H1 (cell line): Measurements from ENCODE around the gene TRIM4. TPM values are rescaled to one million over a fixed set of nuclear protein-coding genes. Genes with fewer than 3 reads are reported as not detected.

Experiments
- ASH2L ChIP-seq: fragments of 200-600, 300-600 bp; sonication (generic); IDR thresholded peaks from one replicate; pipeline ENCODE4 v1.7.1; 2017; ENCODE audit warnings: low read length
- BCL11A ChIP-seq, 2 experiments: IDR thresholded peaks; one replicate each; pipeline ENCODE4 v1.6.1; 2011; ENCODE audit warnings: low read depth in 2 of 2, low read length in 2 of 2, mild to moderate bottlenecking in 2 of 2
- CBX8 ChIP-seq: fragments of 300-800, 300-1000 bp; sonication (generic); IDR thresholded peaks from 2 replicates; pipeline ENCODE4 v1.7.1; 2016; ENCODE audit warnings: low read depth, low read length, borderline replicate concordance
- CHD1 ChIP-seq: IDR thresholded peaks from 2 replicates; pipeline ENCODE4 v1.6.1; 2012; ENCODE audit warnings: low read depth, low read length, improper control_type of control experiment
- EGR1 ChIP-seq: IDR thresholded peaks from 2 replicates; pipeline ENCODE4 v1.6.1; 2011; ENCODE audit warnings: low read depth, low read length, borderline replicate concordance
- FOSL1 ChIP-seq: IDR thresholded peaks from 2 replicates; pipeline ENCODE4 v1.6.1; 2011; ENCODE audit warnings: mild to moderate bottlenecking, low read depth, low read length, moderate library complexity; ENCODE audit not compliant: insufficient read depth
- GTF2F1 ChIP-seq: IDR thresholded peaks from 2 replicates; pipeline ENCODE4 v1.6.1; 2012; ENCODE audit warnings: low read depth, low read length, improper control_type of control experiment, borderline replicate concordance
- JUND ChIP-seq: IDR thresholded peaks from 2 replicates; pipeline ENCODE4 v1.6.1; 2011; ENCODE audit warnings: mild to moderate bottlenecking, improper control_type of control experiment, low read length
- KDM1A ChIP-seq: fragments of 200-600, 300-600 bp; sonication (generic); IDR thresholded peaks from 2 replicates; pipeline ENCODE4 v1.7.1; 2016; ENCODE audit warnings: mild to moderate bottlenecking, low read length, borderline replicate concordance
- POLR2A ChIP-seq, 2 experiments: IDR thresholded peaks; 1 replicate in 1 of 2; 2 replicates in 1 of 2; pipeline ENCODE4 v1.6.1; 2011; ENCODE audit warnings: low read depth in 2 of 2, low read length in 2 of 2, mild to moderate bottlenecking in 2 of 2; ENCODE audit errors: control extremely low read depth in 1 of 2
- RNF2 ChIP-seq: fragments of 200-900, 300-1000 bp; sonication (generic); IDR thresholded peaks from 2 replicates; pipeline ENCODE4 v1.7.1; 2016; ENCODE audit warnings: borderline replicate concordance, low read depth, mild to moderate bottlenecking, antibody characterized with exemption, low read length; ENCODE audit not compliant: poor library complexity, severe bottlenecking; ENCODE audit errors: missing control alignments
- SAP30 ChIP-seq: fragments of 300-600 bp; sonication (generic); IDR thresholded peaks from 2 replicates; pipeline ENCODE4 v1.7.1; 2012; ENCODE audit warnings: low read length, moderate library complexity, mild to moderate bottlenecking, inconsistent platforms; ENCODE audit not compliant: insufficient read depth, insufficient replicate concordance
- SIRT6 ChIP-seq: IDR thresholded peaks from one replicate; pipeline ENCODE4 v1.7.1; 2012; ENCODE audit warnings: low read length, inconsistent platforms
- SIX5 ChIP-seq: IDR thresholded peaks from 2 replicates; pipeline ENCODE4 v1.6.1; 2011; ENCODE audit warnings: mild to moderate bottlenecking, low read depth, low read length
- SP1 ChIP-seq: IDR thresholded peaks from 2 replicates; pipeline ENCODE4 v1.6.1; 2011; ENCODE audit warnings: low read depth, low read length
- SRF ChIP-seq: IDR thresholded peaks from 2 replicates; pipeline ENCODE4 v1.6.1; 2011; ENCODE audit warnings: mild to moderate bottlenecking, low read depth, low read length, moderate library complexity
- SUZ12 ChIP-seq: fragments of 200-600 bp; sonication (generic); IDR thresholded peaks from 2 replicates; pipeline ENCODE4 v1.6.1; 2012; ENCODE audit warnings: mild to moderate bottlenecking, inconsistent platforms, low read length, moderate library complexity, mixed read lengths
- polyA plus RNA-seq, 7 experiments: library from polyadenylated mRNA; depleted of rRNA in 3 of 7; stranded (reverse) in 5 of 7; unstranded in 2 of 7; fragments of >200 nt in 5 of 7; fragments of 200-250 nt in 2 of 7; gene quantifications; 1 replicate in 5 of 7; 2 replicates in 1 of 7; 4 replicates in 1 of 7; pipeline versions ENCODE4 v1.2.1 to v1.2.3, GENCODE V29; 2011 to 2013; ENCODE audit warnings: missing spikeins in 2 of 7, mixed read lengths in 2 of 7
- total RNA-seq: library from RNA; stranded (reverse); fragmentation: NEBNext Ultra II Directional; extraction: Animal tissue kit (Norgen Biotek cat#: 25700); gene quantifications from 2 replicates; pipeline ENCODE4 v1.2.1, GENCODE V29; 2021
- TF ChIP-seq, protein P1 (sequence below): IDR thresholded peaks from 2 replicates; pipeline ENCODE4 v1.6.1; 2011; ENCODE audit warnings: low read length, improper control_type of control experiment
- TF ChIP-seq, protein P2 (sequence below): IDR thresholded peaks from 2 replicates; pipeline ENCODE4 v1.6.1; 2011; ENCODE audit warnings: low read depth, mild to moderate bottlenecking, low read length; ENCODE audit not compliant: insufficient read depth
- TF ChIP-seq, protein P3 (sequence below): IDR thresholded peaks from 2 replicates; pipeline ENCODE4 v1.6.1; 2012; ENCODE audit warnings: inconsistent platforms
- TF ChIP-seq, protein P4 (sequence below): IDR thresholded peaks from 2 replicates; pipeline ENCODE4 v1.6.1; 2012; ENCODE audit warnings: low read length, inconsistent platforms

The TRIM4 gene
- total and polyA plus RNA-seq, 2 of the 8 experiments (the other 6 are each of a cell fraction or from before 2014, with no cell fraction given): 0.03 to 7.3 TPM

DNA sequence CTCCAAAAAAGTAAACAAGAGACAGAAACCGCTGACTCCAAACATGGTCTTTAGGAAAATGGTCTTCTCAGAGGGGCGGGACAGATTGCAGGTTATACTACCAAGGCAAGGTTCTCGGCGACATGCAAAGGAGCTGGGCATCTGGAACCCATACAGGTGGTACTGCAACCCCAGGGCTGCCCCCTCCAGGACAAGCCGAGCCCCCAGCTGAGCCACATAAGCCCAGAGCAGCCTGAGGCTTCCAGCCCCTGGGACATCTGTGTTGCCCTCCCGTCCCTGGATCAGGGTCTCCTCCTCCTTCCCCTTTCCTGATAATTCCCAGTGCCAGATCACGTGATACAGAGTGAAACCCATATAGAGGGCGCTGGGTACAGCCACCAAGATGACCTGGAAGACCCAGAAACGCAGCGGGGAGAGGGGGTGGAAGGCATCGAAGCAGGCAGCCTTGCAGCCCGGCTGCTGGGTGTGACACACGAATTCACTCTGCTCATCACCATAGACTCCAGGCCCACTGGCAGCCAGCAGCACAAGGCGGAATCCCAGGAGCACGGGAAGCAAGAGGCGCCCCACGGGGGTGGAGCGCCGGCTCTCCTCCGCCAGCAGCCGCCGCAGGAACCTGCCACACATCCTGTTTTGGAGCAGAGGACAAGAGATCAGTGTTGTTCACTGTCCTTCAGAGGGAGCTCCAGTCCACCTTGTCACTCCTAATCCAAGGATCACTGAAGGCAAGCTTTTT, 9.8 kb upstream of the TRIM4 start, which contains the start of gene GJC3 (continued):
- TF ChIP-seq SP1 (no peak), EGR1 (no peak), FOSL1 (no peak), JUND (no peak), ASH2L (peak; percentile 25), KDM1A (no peak), SIRT6 (no peak), RNF2 (no peak), SAP30 (no peak), CBX8 (no peak), SUZ12 (no peak), POLR2A (IDR thresholded peaks at IDR 0.05; ENCODE audit: control extremely low read depth in 1 of 2, low read depth in 2 of 2, low read length in 2 of 2) (peak in 1 of 2 experiments; percentile 40; a peak in 1 of 3 replicates), CHD1 (no peak), SRF (no peak), SIX5 (no peak), BCL11A (IDR thresholded peaks at IDR 0.05; ENCODE audit: low read depth in 2 of 2, low read length in 2 of 2) (no peak), GTF2F1 (no peak)
- TF ChIP-seq, protein P1, sequence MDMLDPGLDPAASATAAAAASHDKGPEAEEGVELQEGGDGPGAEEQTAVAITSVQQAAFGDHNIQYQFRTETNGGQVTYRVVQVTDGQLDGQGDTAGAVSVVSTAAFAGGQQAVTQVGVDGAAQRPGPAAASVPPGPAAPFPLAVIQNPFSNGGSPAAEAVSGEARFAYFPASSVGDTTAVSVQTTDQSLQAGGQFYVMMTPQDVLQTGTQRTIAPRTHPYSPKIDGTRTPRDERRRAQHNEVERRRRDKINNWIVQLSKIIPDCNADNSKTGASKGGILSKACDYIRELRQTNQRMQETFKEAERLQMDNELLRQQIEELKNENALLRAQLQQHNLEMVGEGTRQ: peak; percentile 63; the same call in 1 of the 2 replicates
- TF ChIP-seq, protein P2, sequence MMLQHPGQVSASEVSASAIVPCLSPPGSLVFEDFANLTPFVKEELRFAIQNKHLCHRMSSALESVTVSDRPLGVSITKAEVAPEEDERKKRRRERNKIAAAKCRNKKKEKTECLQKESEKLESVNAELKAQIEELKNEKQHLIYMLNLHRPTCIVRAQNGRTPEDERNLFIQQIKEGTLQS: no peak
- TF ChIP-seq, protein P3, sequence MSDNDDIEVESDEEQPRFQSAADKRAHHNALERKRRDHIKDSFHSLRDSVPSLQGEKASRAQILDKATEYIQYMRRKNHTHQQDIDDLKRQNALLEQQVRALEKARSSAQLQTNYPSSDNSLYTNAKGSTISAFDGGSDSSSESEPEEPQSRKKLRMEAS: peak; percentile 52
- TF ChIP-seq, protein P4, sequence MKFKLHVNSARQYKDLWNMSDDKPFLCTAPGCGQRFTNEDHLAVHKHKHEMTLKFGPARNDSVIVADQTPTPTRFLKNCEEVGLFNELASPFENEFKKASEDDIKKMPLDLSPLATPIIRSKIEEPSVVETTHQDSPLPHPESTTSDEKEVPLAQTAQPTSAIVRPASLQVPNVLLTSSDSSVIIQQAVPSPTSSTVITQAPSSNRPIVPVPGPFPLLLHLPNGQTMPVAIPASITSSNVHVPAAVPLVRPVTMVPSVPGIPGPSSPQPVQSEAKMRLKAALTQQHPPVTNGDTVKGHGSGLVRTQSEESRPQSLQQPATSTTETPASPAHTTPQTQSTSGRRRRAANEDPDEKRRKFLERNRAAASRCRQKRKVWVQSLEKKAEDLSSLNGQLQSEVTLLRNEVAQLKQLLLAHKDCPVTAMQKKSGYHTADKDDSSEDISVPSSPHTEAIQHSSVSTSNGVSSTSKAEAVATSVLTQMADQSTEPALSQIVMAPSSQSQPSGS: no peak
